Amniotic stem cell (primary cell): ENCODE results near the gene ARID2.
A peak's percentile ranks its signal among the peaks of the same experiment; 100 is the strongest.

ENCODE experiments used
- DNase-seq: peaks from one replicate; lab custom pipeline; 2025; lab: John Stamatoyannopoulos, UW

Gene ARID2

GRCh38 chr12:45725631-45726602 is 3.6 kb upstream of the ARID2 start:
- DNase-seq, result no peak

DNA sequence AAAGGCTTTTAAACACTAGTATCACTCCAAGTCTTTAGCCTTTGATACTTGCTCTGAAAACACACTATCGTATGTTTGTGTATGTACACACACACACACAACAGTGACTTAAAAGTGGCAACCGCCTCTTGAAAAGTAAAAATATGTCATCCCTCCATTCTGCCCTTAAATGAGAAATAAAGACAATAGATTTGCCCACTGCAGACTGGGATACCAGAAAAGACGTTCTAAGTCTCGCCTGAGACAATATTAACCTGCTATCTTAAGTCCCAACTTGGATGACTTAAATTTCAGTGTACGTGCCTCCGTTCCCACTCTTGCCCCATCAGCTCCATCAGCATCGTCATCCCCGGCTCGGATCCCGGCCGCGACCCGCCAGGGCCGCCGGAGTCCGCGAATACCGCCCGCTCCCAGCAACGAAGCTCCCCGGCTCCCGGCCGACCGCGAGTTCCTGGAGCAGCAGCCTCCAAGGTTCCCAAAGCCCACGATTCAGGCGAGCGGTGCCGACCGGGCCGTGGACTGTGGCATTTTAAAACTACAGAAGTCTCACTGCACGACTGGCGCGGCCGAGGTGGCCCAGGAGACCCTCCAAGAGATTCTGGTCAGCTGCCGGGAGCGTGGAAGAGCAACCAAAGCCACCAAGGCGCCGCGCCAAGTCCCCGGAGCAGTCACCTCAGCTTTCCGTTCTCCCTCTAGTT is 2.8 kb upstream of the ARID2 start:
- no peak for DNase-seq

- peak; percentile 88 for DNase-seq
Measured at GRCh38 chr12:45727301-45727979, 2.1 kb upstream of the ARID2 start.

GRCh38 chr12:45727980-45728629 is 1.4 kb upstream of the ARID2 start:
- DNase-seq, result no peak

- DNase-seq, result peak; percentile 84
Measured at GRCh38 chr12:45728630-45729232, 775 bp upstream of the ARID2 start.

DNA sequence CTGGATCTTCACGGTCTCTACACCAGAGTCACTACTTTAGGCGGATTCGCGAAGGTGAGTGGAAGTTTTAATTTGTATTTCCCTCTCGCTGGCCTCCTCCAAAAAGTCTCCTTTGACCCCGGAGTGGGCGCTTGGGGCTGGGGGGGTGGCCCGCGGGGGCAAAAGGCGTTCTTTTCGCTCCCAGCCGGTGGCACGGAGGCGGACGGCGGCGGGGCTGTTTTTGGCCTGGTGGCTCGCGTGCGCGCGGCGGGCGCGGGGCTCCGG is 510 bp downstream of the ARID2 start:
- no peak for DNase-seq

- DNase-seq, result peak; percentile 24
Measured at GRCh38 chr12:45730348-45731189, 1.1 kb downstream of the ARID2 start.

GRCh38 chr12:45731190-45731775 is 1.8 kb downstream of the ARID2 start:
- no peak for DNase-seq

DNA sequence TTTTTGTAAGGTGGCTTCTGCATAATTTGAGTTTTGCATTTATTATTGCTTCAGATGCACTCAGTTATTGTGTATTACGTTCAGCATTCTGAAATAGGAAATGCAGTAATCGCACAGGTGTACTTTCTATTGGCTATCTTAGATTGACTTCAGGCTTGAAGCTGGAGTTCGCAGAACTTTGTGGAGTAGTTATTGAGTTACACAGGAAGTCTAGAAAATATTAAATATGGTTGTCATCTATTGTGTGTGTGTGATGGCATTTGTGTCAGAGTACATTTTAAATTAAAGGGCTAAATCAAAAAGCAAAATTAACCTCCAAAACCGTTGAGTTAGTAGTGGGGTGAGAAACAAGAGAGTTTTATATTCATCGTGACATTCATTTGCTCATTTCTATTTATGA is 2.7 kb downstream of the ARID2 start:
- no peak for DNase-seq

DNA sequence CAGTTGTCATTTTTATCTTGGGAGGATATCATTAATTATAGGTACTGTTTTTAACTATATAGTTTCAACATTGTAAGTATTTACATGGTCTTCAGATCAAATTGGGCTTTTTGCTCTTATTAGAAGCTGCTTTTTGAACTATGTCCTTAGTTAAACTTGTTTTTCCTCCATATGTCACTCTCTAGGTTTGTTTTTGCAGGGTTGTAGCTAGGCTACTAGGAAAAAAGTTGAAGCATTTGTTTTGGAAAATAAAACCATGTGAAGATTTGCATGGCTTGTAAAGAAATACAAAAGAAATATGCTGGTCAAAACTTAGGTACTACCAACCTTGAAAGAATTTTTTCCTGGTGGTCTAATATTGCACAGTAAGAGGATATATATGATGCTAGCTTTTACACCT is 3.4 kb downstream of the ARID2 start:
- DNase-seq, result no peak

DNA sequence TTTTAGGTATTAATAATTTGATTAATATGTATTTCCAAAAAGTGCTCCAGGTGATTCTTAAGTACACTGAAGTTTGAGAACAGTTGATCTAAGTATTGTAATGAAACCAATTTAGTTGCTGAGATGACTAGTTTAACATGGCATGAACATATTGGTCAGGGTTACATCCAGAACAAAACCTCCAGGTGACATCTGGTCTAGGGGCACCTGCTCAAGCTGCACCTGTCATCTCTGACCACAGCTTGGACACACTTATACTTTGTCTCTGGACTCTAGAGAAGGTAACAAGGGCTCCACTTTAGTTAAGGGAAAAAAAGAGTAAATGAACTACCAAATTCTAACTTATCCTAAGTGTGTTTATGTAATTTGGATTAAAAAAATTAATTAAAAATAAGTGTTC is 8.1 kb downstream of the ARID2 start:
- DNase-seq, result no peak

GRCh38 chr12:45742590-45742989 is 13.1 kb downstream of the ARID2 start:
- no peak for DNase-seq

GRCh38 chr12:45743247-45743646 is 13.7 kb downstream of the ARID2 start:
- no peak for DNase-seq

GRCh38 chr12:45745861-45746277 is 16.4 kb downstream of the ARID2 start:
- no peak for DNase-seq

DNA sequence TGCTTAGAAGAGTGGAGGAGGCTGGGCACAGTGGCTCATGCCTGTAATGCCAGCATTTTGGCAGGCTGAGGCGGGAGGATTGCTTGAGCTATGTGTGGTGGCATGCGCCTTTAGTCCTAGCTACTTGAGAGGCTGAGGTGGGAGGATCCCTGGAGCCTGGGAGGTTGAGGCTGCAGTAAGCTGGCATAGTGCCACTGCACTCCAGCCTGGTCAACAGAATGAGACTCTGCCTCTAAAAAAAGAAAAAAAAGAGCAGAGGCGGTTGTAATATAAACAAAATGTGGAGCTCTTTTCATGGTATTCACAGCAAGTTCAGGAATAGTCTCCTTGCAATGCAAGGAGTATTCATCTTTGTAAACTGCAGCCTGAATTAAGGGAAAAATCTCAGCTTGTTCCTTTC is 27.2 kb downstream of the ARID2 start:
- no peak for DNase-seq

DNA sequence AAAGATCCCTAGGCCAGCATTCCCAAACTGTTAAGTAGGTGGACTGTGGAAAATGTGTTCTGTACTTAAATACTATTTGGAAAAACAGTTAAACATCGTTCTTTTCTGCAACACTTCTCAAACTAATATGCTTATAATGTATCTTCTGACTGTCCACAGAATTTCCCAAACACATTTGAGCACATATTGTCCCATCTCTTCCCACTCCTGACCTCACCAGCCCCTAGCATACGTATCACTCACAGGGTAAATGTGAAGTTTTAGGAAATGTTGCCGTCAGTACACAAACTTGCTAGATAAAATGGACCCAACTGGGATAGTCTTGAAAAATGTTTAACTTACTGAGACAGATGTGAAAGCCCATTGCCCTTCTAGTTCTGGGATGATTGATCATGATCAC is 27.7 kb downstream of the ARID2 start:
- no peak for DNase-seq

- DNase-seq, result no peak
Measured at GRCh38 chr12:45760333-45760732, 30.8 kb downstream of the ARID2 start.

- peak; percentile 40 for DNase-seq
Measured at GRCh38 chr12:45762185-45763110, 32.9 kb downstream of the ARID2 start.

GRCh38 chr12:45763381-45763780 is 33.9 kb downstream of the ARID2 start:
- DNase-seq, result no peak

DNA sequence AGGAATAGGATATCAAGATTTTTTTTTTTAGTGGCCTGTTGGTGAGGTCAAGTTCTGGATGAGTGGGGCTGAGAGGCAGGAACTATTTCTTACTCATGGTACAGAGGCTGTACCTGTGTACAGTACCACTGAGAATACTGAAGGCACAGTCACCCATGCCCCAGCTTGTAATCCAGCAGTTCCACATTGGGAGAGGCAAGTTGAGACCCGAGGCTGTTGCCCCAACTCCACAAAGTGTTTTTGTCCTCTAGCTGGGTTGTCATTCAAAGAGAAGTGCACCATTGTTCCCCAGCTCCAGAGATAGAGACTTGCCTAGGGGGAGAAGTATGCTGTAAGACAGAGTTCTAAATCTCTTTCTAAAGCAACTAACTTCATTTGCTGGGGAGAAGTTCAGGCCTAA is 38.7 kb downstream of the ARID2 start:
- DNase-seq, result no peak
